ENCODE measurements around the gene HIGD1C. TPM values are rescaled to one million over a fixed set of nuclear protein-coding genes. Genes with fewer than 3 reads are reported as not detected.

Gene HIGD1C
- total RNA-seq, 1 donor from 2014 or later: not detected

DNA sequence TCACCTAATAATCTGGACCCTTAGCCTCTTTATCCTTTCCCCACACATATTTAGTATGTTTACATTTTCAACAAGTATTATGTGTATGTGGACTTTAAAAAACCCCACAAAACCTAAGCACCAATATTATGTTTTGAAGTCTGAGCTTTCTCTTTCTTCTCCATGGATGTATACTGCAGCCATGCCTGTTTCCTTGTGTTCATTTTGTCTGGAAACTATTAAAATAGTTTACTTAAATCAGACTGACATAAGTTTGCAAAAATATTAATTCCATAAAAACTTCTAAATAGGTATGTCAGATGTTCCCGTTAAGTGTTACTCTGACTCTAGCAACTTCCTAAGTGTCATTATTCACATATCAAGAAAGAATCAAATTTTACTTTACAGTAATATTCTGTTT lies 2.9 kb downstream of the HIGD1C start:
- H3K79me2 ChIP-seq (ENCODE audit: insufficient read depth, low read length): no peaks in the 10 kb centered on the region
- no peaks in the 10 kb centered on the region for H4K20me1 ChIP-seq (ENCODE audit: insufficient read depth, low read length)
- no peak overlapping the region for H3K27ac Mint-ChIP-seq (ENCODE audit: unreplicated experiment)
- TF ChIP-seq EZH2 (IDR thresholded peaks at IDR 0.05; ENCODE audit: insufficient read depth, low read length): no peak
- TF ChIP-seq, protein P1, sequence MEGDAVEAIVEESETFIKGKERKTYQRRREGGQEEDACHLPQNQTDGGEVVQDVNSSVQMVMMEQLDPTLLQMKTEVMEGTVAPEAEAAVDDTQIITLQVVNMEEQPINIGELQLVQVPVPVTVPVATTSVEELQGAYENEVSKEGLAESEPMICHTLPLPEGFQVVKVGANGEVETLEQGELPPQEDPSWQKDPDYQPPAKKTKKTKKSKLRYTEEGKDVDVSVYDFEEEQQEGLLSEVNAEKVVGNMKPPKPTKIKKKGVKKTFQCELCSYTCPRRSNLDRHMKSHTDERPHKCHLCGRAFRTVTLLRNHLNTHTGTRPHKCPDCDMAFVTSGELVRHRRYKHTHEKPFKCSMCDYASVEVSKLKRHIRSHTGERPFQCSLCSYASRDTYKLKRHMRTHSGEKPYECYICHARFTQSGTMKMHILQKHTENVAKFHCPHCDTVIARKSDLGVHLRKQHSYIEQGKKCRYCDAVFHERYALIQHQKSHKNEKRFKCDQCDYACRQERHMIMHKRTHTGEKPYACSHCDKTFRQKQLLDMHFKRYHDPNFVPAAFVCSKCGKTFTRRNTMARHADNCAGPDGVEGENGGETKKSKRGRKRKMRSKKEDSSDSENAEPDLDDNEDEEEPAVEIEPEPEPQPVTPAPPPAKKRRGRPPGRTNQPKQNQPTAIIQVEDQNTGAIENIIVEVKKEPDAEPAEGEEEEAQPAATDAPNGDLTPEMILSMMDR (IDR thresholded peaks at IDR 0.05; ENCODE audit: insufficient read depth, low read depth, low read length): no peak
- no peak overlapping the region for H3K4me2 ChIP-seq (ENCODE audit: low read length)
- no peaks in the 10 kb centered on the region for H3K36me3 Mint-ChIP-seq (ENCODE audit: low read depth, unreplicated experiment)
- no peak overlapping the region for H3K4me3 ChIP-seq (ENCODE audit: insufficient read depth, low read depth, low read length)
- no peaks in the 10 kb centered on the region for H3K9me3 Mint-ChIP-seq (ENCODE audit: unreplicated experiment)
- no peaks in the 10 kb centered on the region for H3K4me1 ChIP-seq (ENCODE audit: insufficient read depth, low read length)
- no peak for DNase-seq (ENCODE audit: low read depth)
- no peaks in the 10 kb centered on the region for H3K27me3 ChIP-seq (ENCODE audit: insufficient read depth, low read length)
- H3K9ac ChIP-seq (ENCODE audit: low read length): no peak overlapping the region
- H2AFZ ChIP-seq (ENCODE audit: low read depth, low read length): no peak overlapping the region
- H3K36me3 ChIP-seq (ENCODE audit: insufficient read depth, low read length): no peaks in the 10 kb centered on the region
- H3K4me1 Mint-ChIP-seq (ENCODE audit: low read depth, unreplicated experiment): peaks cover 3% of the 10 kb centered on the region
- H3K27me3 Mint-ChIP-seq (ENCODE audit: low read depth, unreplicated experiment): no peaks in the 10 kb centered on the region
- no peak overlapping the region for H3K4me3 Mint-ChIP-seq (ENCODE audit: unreplicated experiment)
- no peak overlapping the region for H3K27ac ChIP-seq (ENCODE audit: low read depth, low read length)
- FAIRE-seq: no peak
- H3K9me3 ChIP-seq (ENCODE audit: insufficient read depth, low read depth, low read length): no peaks in the 10 kb centered on the region

DNA sequence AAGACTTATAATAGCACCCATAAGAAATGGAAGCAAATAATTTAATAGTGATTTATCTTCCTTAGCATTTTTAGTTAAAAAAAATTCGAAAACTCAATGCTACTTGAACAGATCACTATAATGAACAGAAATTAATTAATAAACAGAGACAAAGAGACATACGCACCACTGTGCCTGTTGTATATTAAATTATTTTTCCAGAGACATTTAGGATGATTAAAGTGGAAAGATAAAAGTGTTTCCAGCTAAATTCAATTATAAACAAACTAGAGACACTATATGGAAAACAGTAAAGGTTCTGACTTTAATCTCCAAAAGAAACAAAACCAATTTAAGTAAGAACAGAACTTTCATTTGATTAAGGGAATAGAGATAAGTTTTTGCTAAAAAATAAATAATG lies 3.4 kb downstream of the HIGD1C start:
- no peak overlapping the region for H3K4me2 ChIP-seq (ENCODE audit: low read length)
- H3K9me3 ChIP-seq (ENCODE audit: insufficient read depth, low read depth, low read length): no peaks in the 10 kb centered on the region
- no peaks in the 10 kb centered on the region for H3K4me1 ChIP-seq (ENCODE audit: insufficient read depth, low read length)
- Mint-ChIP-seq H3K9me3 (ENCODE audit: unreplicated experiment) (no peaks in the 10 kb centered on the region), H3K4me3 (ENCODE audit: unreplicated experiment) (no peak overlapping the region), H3K27ac (ENCODE audit: unreplicated experiment) (no peak overlapping the region), H3K27me3 (ENCODE audit: low read depth, unreplicated experiment) (no peaks in the 10 kb centered on the region), H3K36me3 (ENCODE audit: low read depth, unreplicated experiment) (no peaks in the 10 kb centered on the region), H3K4me1 (ENCODE audit: low read depth, unreplicated experiment) (peaks cover 3% of the 10 kb centered on the region)
- no peak overlapping the region for H2AFZ ChIP-seq (ENCODE audit: low read depth, low read length)
- no peak for TF ChIP-seq EZH2 (IDR thresholded peaks at IDR 0.05; ENCODE audit: insufficient read depth, low read length)
- TF ChIP-seq, protein P1 (IDR thresholded peaks at IDR 0.05; ENCODE audit: insufficient read depth, low read depth, low read length): no peak
- no peaks in the 10 kb centered on the region for H3K79me2 ChIP-seq (ENCODE audit: insufficient read depth, low read length)
- no peaks in the 10 kb centered on the region for H4K20me1 ChIP-seq (ENCODE audit: insufficient read depth, low read length)
- H3K9ac ChIP-seq (ENCODE audit: low read length): no peak overlapping the region
- no peak for DNase-seq (ENCODE audit: low read depth)
- FAIRE-seq: no peak
- H3K27me3 ChIP-seq (ENCODE audit: insufficient read depth, low read length): no peaks in the 10 kb centered on the region
- H3K4me3 ChIP-seq (ENCODE audit: insufficient read depth, low read depth, low read length): no peak overlapping the region
- H3K27ac ChIP-seq (ENCODE audit: low read depth, low read length): no peak overlapping the region
- H3K36me3 ChIP-seq (ENCODE audit: insufficient read depth, low read length): no peaks in the 10 kb centered on the region

DNA sequence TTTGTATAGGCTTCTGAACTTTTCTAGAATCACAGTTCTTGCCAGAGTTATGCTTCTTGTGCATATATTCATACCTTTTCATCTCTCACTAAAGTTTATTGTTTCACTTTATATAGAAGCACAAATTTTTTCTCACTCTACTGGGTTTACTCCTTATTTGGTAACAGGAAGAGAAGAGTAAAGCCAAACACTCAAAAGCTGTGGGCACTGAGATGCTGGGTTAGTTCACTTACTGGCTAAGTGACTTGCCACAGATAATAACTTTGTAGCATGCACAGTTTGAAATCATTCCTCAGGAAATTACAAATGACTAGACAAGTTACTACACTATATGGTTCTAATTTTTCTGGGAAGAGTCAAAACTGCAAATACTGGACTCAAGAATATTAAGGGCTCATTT lies 7.8 kb downstream of the HIGD1C start:
- Histone ChIP-seq H3K4me2 (ENCODE audit: low read length) (no peak overlapping the region), H3K27ac (ENCODE audit: low read depth, low read length) (no peak overlapping the region), H3K9ac (ENCODE audit: low read length) (no peak overlapping the region), H4K20me1 (ENCODE audit: insufficient read depth, low read length) (no peaks in the 10 kb centered on the region), H3K27me3 (ENCODE audit: insufficient read depth, low read length) (no peaks in the 10 kb centered on the region), H3K9me3 (ENCODE audit: insufficient read depth, low read depth, low read length) (no peaks in the 10 kb centered on the region), H3K4me1 (ENCODE audit: insufficient read depth, low read length) (no peaks in the 10 kb centered on the region), H3K79me2 (ENCODE audit: insufficient read depth, low read length) (no peaks in the 10 kb centered on the region), H2AFZ (ENCODE audit: low read depth, low read length) (no peak overlapping the region), H3K36me3 (ENCODE audit: insufficient read depth, low read length) (no peaks in the 10 kb centered on the region), H3K4me3 (ENCODE audit: insufficient read depth, low read depth, low read length) (no peak overlapping the region)
- Mint-ChIP-seq H3K4me3 (ENCODE audit: unreplicated experiment) (no peak overlapping the region), H3K36me3 (ENCODE audit: low read depth, unreplicated experiment) (no peaks in the 10 kb centered on the region), H3K4me1 (ENCODE audit: low read depth, unreplicated experiment) (peaks cover 9% of the 10 kb centered on the region), H3K9me3 (ENCODE audit: unreplicated experiment) (no peaks in the 10 kb centered on the region), H3K27ac (ENCODE audit: unreplicated experiment) (no peak overlapping the region), H3K27me3 (ENCODE audit: low read depth, unreplicated experiment) (no peaks in the 10 kb centered on the region)
- no peak for TF ChIP-seq EZH2 (IDR thresholded peaks at IDR 0.05; ENCODE audit: insufficient read depth, low read length)
- TF ChIP-seq, protein P1 (IDR thresholded peaks at IDR 0.05; ENCODE audit: insufficient read depth, low read depth, low read length): no peak
- FAIRE-seq (no peak), DNase-seq (ENCODE audit: low read depth) (peak; percentile 18)
